ENCODE data around the gene BAG3.

Gene BAG3

DNA sequence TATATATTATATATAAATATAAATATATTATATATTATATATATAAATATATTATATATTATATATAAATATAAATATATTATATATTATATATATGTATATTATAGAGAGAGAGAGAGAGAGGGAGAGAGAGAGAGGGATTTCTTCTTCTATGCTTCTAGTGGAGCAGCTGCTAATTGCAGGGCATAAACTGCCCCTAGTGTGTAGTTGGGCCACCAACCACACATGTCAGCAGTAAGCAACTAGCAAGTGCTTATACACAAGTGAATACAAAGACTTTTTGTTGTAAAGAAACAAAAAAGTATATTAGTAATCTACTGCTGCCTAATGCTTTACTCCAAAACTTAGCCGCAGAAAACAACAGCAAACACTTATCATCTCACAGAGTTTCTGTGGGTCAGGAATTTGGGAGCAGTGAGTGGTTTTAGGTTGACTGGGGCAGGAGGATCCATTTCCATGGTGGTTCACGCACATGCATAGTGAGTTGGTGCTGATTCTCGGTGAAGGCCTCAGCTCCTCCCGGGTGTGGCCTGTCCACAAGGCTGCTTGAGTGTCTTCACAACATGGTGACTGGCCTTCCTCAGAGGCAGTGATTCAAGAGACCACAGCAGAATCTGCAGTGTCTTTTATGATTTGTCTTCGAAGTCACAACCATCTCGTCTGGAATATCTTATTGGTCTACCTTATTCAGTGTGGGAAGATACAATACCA lies 25.5 kb upstream of the BAG3 start:
- no peaks in the 10 kb centered on the region for H3K36me3 Mint-ChIP-seq (ENCODE audit: low read depth)

DNA sequence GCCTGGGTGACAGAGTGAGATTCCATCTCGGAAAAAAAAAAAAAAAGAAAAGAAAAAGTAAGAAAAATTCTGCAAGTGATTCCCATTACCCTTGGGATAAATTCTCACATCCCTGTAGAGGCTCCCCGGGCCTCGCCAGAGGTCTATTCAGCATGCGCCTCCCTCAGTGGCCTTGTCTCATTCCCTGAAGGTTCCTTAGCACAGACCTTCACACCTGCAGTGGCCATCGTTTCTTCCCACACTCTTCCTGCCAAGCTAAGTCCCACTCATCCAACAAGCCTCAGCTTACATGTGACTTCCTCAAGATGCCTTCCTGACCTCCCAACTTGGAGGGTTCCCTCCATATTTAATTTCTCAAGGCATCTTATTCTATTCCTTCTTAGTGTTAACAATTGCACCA lies 20.9 kb upstream of the BAG3 start:
- Mint-ChIP-seq H3K4me1 (no peaks in the 10 kb centered on the region), H3K9me3 (no peaks in the 10 kb centered on the region), H3K27ac (no peak overlapping the region), H3K36me3 (ENCODE audit: low read depth) (no peaks in the 10 kb centered on the region), H3K27me3 (no peaks in the 10 kb centered on the region), H3K4me3 (no peak overlapping the region)
- DNase-seq: no peak
- ATAC-seq: no peak

More for the DNA sequence above, 25.5 kb upstream of the BAG3 start:
- ATAC-seq (no peak), DNase-seq (no peak)
- H3K27ac Mint-ChIP-seq: no peak overlapping the region
- H3K9me3 Mint-ChIP-seq: no peaks in the 10 kb centered on the region
- H3K4me1 Mint-ChIP-seq: no peaks in the 10 kb centered on the region
- H3K4me3 Mint-ChIP-seq: no peak overlapping the region
- no peaks in the 10 kb centered on the region for H3K27me3 Mint-ChIP-seq

DNA sequence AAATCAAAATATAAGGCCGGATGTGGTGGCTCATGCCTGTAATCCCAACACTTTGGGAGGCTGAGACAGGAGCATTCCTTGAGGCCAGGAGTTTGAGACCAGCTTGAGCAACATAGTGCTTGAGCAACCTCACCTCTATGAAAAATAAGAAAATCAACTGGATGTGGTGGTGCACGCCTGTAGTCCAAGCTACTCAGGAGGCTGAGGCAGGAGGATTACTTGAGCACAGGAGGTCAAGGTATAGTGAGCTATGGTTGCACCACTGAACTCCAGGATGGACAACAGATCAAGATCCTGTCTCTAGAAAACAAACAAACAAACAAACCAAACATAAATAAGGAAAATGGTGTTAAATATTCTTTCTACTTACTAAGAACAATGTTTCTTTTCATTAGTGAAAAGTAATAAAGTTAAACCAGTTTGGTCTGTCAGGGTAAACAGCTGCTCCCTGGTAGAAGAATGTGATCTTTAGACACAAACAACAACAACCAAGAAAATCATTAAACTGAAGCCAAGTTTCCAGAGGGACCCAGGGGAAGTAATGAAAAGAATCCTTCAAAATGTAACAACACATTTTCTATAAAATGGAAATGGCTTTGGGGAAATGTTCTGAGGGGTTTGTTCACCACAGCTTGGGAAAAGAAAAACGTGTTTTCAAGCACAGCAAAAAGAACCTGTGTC lies 17.5 kb upstream of the BAG3 start:
- no peak overlapping the region for H3K4me3 Mint-ChIP-seq
- H3K9me3 Mint-ChIP-seq: no peaks in the 10 kb centered on the region
- no peak overlapping the region for H3K27ac Mint-ChIP-seq
- no peaks in the 10 kb centered on the region for H3K36me3 Mint-ChIP-seq (ENCODE audit: low read depth)
- DNase-seq: no peak
- no peak for ATAC-seq
- no peaks in the 10 kb centered on the region for H3K27me3 Mint-ChIP-seq
- H3K4me1 Mint-ChIP-seq: no peaks in the 10 kb centered on the region

DNA sequence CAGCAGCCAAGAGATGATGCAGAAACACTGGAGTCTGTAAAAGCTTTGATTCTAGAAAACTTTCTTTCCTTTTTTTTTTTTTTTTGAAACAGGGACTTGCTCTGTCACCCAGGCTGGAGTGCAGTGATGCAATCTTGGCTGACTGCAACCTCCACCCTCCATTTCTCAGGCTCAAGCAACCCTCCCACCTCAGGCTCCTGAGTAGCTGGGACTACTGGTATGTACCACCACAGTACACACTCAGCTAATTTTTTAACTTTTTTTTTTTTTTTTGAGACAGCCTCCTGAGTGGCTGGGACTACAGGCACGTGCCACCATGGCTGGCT lies 17.0 kb upstream of the BAG3 start:
- Mint-ChIP-seq H3K4me1 (no peaks in the 10 kb centered on the region), H3K9me3 (no peaks in the 10 kb centered on the region), H3K4me3 (no peak overlapping the region), H3K36me3 (ENCODE audit: low read depth) (no peaks in the 10 kb centered on the region), H3K27me3 (no peaks in the 10 kb centered on the region), H3K27ac (no peak overlapping the region)
- ATAC-seq (no peak), DNase-seq (no peak)

DNA sequence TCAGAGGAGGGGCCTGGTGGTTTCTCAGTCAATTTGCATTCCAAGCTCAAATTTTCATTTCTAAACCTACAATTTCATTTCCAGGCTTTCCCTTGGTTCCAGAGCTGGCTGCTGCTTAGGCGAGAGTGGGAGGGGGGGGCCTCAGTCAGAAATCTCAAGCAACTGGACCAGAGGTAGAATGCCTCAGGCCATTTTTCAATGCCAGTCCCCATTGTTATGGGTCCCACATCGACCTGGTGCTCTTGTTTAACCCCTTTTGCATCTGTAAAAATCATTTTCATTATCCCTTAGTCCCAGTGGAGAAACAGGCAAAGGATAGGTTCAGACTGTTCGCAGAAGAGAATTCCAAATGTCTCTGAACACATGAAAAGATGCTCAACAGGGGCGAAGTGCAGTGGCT lies 13.5 kb upstream of the BAG3 start:
- H3K9me3 Mint-ChIP-seq: no peaks in the 10 kb centered on the region
- H3K36me3 Mint-ChIP-seq (ENCODE audit: low read depth): no peaks in the 10 kb centered on the region
- peaks cover 5% of the 10 kb centered on the region for H3K4me1 Mint-ChIP-seq
- H3K4me3 Mint-ChIP-seq: no peak overlapping the region
- H3K27me3 Mint-ChIP-seq: peaks cover 2% of the 10 kb centered on the region
- no peak for DNase-seq
- no peak overlapping the region for H3K27ac Mint-ChIP-seq
- ATAC-seq: no peak

DNA sequence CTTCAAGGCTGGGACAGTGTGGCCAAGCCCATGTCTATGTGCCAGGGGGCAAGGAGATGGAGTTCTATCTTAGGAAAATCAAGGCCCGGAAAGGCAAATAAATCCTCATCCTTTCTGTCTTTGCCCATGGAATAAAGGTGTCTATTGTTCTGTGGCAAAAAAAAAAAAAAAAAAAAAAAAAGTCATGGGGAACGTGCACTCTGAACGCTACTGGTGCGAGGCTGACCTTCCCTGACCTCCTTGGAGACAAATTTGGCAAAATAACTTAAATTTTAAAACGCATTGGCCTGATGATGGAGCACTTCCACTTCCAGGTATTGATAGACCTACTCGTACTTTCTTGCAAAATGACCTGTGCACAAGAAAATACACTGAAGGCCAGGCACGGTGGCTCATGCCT lies 12.2 kb upstream of the BAG3 start:
- no peaks in the 10 kb centered on the region for H3K9me3 Mint-ChIP-seq
- peaks cover 2% of the 10 kb centered on the region for H3K27me3 Mint-ChIP-seq
- H3K4me3 Mint-ChIP-seq: no peak overlapping the region

DNA sequence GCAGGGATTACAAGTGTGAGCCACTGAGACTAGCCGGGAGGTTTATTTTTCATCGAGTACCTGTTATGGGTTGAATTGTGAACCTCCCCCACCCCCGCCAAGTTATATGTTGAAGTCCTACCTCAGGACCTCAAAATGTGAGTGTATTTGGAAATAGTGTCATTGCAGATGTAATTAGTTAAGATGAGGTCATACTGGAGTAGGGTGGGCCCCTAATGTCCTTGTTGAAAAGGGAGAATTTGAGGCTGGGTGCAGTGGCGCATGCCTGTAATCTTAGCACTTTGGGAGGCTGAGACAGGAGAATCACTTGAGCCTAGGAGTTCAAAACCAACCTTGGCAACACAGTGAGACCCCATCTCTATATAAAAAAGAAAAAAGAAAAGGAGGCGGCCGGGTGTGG lies 10.8 kb upstream of the BAG3 start:
- H3K27me3 Mint-ChIP-seq: peaks cover 2% of the 10 kb centered on the region
- no peaks in the 10 kb centered on the region for H3K36me3 Mint-ChIP-seq (ENCODE audit: low read depth)
- no peak overlapping the region for H3K27ac Mint-ChIP-seq
- no peaks in the 10 kb centered on the region for H3K9me3 Mint-ChIP-seq
- DNase-seq: no peak
- H3K4me1 Mint-ChIP-seq: peaks cover 12% of the 10 kb centered on the region
- no peak for ATAC-seq
- H3K4me3 Mint-ChIP-seq: no peak overlapping the region

More for the DNA sequence above, 12.2 kb upstream of the BAG3 start:
- no peaks in the 10 kb centered on the region for H3K36me3 Mint-ChIP-seq (ENCODE audit: low read depth)
- DNase-seq (no peak), ATAC-seq (no peak)
- H3K4me1 Mint-ChIP-seq: peaks cover 12% of the 10 kb centered on the region
- no peak overlapping the region for H3K27ac Mint-ChIP-seq

DNA sequence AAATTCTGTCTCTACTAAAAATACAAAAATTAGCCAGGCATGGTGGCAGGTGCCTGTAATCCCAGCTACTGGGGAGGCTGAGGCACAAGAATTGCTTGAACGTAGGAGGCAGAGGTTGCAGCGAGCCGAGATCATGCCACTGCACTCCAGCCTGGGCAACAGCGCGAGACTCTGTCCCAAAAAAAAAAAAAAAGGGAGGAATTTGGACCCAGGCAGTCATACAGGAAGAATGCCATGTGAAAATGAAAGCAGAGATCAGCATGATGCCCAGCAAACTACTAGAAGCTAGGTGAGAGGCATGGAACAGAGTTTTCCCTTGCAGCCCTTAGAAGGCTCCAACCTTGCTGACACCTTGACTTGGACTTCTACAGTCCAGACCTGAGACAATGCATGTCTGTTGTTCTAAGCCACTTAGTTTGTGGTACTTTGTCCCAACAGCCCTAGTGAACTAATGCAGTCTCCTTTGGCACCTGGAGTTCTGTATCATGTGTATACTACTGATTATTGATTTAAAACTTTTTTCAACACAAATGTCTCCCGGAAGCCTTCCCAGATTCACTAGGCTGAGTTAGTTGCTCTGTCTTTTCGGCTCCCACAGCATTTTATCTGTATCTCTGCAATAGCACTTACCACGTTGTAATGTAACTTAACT lies 10.2 kb upstream of the BAG3 start:
- Mint-ChIP-seq H3K36me3 (ENCODE audit: low read depth) (no peaks in the 10 kb centered on the region), H3K27me3 (peaks cover 2% of the 10 kb centered on the region), H3K4me3 (no peak overlapping the region), H3K27ac (no peak overlapping the region), H3K9me3 (no peaks in the 10 kb centered on the region), H3K4me1 (peaks cover 12% of the 10 kb centered on the region)
- ATAC-seq: no peak
- no peak for DNase-seq

DNA sequence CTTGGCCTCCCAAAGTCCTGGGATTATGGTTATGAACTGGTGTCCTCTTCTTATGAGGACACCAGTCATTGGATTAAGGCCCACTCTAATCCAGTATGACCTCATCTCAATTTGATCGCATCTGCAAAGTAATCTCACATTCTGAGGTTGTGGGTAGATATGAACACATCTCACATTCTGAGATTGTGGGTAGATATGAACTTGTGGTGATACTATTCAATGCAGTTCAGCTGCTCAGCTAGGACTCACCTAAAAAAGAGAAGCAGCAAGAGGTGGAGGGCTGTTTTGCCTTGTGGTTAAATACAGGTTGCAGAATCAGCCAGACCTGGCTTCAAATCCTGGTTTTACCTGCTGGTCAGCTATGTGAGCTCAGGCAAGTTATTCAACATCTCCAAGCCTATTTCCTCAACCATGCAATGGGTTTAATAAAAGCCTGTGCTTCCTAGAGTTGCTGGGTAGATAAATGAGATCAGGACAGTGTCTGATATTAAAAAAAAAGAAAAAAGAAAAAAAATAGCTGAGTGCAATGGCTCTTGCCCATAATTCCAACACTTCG lies 8.5 kb upstream of the BAG3 start:
- Mint-ChIP-seq H3K27ac (no peak overlapping the region), H3K36me3 (ENCODE audit: low read depth) (no peaks in the 10 kb centered on the region), H3K9me3 (no peaks in the 10 kb centered on the region), H3K27me3 (peaks cover 2% of the 10 kb centered on the region), H3K4me3 (no peak overlapping the region), H3K4me1 (peaks cover 12% of the 10 kb centered on the region)
- DNase-seq (no peak), ATAC-seq (peak; percentile 80)

DNA sequence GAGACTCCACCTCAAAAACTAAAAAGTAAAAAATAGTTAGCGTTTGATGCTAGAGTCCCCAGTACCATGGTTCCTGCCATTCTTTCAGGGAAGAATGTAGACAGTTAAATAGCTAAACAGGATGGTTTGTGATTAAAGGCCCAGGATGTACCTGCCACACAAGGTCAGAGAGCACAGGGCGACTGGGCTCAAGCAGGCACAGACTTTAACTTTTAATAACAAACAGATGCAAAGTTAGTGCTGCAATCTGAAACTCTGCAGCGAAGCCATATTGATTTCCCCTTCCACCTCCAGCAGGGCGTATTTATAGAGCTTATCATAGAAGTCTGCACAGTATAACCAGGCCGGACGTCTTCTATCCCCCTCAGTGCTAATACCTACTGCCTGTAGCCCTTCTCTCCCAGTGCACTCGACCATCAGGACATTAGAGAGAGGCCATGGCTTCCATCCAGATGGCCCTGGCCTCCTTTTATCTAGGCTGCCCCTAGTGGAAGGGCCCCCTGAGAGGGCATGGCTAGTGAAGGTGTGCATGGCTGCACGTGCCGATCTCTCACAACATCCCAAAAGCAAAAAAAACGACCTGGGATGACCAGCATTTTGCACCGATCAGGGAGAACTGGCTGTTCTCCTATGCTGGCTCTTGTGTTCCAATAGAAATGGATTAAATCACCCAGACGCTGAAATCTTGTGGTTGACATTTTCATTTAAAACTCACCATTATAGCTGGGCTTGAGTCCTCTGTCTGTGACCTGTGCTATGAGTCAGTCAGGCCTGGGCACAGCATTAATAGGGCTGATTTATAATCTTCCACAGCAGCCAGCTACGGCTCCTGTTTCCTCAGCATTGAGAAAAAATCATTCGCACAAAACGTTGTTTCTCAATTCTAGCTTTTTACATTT lies 7.6 kb upstream of the BAG3 start:
- Mint-ChIP-seq H3K4me3 (no peak overlapping the region), H3K36me3 (ENCODE audit: low read depth) (no peaks in the 10 kb centered on the region), H3K27me3 (peaks cover 2% of the 10 kb centered on the region), H3K4me1 (peaks cover 12% of the 10 kb centered on the region), H3K9me3 (no peaks in the 10 kb centered on the region), H3K27ac (no peak overlapping the region)
- DNase-seq (no peak), ATAC-seq (no peak)

DNA sequence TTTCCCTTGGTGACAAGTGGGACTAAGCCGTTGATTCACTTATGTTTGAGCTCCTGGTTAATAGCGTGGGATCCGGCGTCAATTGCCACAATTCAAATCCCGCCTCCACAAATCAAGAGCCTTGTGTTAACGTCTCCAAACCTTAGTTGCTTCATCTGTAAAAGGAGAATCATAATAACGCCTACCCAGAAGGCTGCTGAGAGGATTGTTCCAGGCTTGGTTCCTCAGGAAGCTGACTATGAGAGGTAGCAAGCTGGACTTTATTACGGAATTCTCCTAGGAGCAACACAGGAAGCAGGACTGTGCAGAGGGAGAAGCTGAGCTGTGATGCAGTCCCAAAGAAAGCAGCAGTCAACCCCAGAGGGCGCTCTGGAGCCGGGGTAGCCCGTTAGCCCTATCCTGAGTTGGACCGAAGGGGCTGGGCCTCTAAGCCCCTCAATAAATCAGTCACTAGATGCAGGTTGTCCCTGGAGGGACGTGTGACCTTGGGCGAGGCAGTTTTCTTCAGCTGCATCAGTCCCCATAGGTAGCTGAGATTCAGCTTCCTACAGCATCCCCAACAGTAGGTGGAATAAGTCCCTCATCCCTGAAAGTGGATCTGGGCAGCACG lies 6.9 kb upstream of the BAG3 start:
- Mint-ChIP-seq H3K4me3 (no peak overlapping the region), H3K9me3 (no peaks in the 10 kb centered on the region), H3K36me3 (ENCODE audit: low read depth) (no peaks in the 10 kb centered on the region), H3K27me3 (peaks cover 2% of the 10 kb centered on the region), H3K27ac (no peak overlapping the region), H3K4me1 (peaks cover 12% of the 10 kb centered on the region)
- DNase-seq (no peak), ATAC-seq (no peak)

DNA sequence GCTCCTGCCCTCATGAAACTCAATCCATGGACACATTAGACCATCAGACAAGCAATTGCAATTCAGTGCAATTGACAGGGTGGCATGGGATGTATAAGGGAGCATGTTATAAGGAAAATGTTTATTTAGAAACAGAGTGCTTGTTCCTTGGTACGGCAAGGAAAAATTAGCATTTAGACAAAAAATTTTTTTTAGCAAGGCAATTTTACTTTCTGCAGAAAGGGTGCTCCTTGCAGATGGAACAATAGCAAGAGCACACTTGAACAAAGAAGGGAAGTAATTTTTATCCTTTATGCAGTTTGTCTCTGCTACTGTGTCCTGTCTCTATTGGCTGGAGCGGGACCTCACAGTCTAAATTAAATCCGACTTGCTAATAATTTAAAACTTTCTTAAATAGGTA lies 6.2 kb upstream of the BAG3 start:
- Mint-ChIP-seq H3K27me3 (no peaks in the 10 kb centered on the region), H3K27ac (no peak overlapping the region), H3K9me3 (no peaks in the 10 kb centered on the region), H3K4me1 (peaks cover 14% of the 10 kb centered on the region), H3K4me3 (no peak overlapping the region), H3K36me3 (ENCODE audit: low read depth) (no peaks in the 10 kb centered on the region)
- DNase-seq: no peak
- ATAC-seq: no peak

DNA sequence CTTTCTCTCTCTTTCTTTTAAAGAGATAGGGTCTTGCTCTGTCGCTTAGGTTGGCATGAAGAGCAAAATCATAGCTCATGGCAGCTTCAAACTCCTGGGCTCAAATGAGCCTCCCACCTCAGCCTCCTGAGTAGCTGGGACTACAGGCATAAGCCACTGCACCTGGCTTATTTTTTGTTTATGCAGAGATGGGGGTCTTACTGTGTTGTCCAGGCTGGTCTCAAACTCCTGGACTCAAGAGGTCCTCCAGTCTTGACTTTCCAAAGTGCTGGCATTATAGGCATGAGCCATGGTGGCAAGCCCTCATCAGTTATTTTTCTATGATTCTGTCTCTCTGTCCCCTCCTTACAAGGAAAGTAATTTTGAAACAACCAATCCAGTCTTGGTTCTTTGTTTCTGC lies 1.1 kb upstream of the BAG3 start:
- Mint-ChIP-seq H3K4me3 (peak overlapping the region; percentile 90), H3K9me3 (no peaks in the 10 kb centered on the region)

More for the DNA sequence above, 1.1 kb upstream of the BAG3 start:
- Mint-ChIP-seq H3K36me3 (ENCODE audit: low read depth) (no peaks in the 10 kb centered on the region), H3K27ac (peak overlapping the region; percentile 89), H3K4me1 (peaks cover 35% of the 10 kb centered on the region), H3K27me3 (no peaks in the 10 kb centered on the region)
- ATAC-seq (no peak), DNase-seq (no peak)

All from activated naive CD8-positive, alpha-beta T cell treated with anti-CD3 and anti-CD28 coated beads, Interleukin-2, amount 50 U/mL, for 24 hours (primary cell).